ENCODE data around the gene RAB4A.

RAB4A gene

DNA sequence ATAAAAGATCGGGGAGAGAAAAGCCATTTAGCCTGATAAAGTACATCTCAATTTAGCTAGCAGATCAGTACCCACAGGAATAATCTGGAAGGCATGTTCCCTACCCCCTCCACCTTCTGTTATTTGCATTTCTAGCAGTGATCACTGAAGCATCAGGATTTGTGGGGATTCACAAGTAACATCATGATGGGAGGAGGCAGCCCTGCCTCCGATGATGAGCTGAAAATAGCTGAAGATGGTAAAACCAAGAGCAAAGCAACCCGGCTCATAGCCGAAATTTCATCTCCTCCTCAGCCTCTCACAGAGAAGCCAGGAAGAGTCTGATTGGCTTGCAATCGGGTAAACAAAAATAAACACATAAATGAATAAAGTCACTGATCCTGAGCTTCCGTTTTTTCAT is 69.6 kb downstream of the RAB4A start:
- no peak for DNase-seq

GRCh38 chr1:229341774-229342655 is 71.1 kb downstream of the RAB4A start:
- DNase-seq, result peak in 1 of 2 experiments; percentile 40

DNA sequence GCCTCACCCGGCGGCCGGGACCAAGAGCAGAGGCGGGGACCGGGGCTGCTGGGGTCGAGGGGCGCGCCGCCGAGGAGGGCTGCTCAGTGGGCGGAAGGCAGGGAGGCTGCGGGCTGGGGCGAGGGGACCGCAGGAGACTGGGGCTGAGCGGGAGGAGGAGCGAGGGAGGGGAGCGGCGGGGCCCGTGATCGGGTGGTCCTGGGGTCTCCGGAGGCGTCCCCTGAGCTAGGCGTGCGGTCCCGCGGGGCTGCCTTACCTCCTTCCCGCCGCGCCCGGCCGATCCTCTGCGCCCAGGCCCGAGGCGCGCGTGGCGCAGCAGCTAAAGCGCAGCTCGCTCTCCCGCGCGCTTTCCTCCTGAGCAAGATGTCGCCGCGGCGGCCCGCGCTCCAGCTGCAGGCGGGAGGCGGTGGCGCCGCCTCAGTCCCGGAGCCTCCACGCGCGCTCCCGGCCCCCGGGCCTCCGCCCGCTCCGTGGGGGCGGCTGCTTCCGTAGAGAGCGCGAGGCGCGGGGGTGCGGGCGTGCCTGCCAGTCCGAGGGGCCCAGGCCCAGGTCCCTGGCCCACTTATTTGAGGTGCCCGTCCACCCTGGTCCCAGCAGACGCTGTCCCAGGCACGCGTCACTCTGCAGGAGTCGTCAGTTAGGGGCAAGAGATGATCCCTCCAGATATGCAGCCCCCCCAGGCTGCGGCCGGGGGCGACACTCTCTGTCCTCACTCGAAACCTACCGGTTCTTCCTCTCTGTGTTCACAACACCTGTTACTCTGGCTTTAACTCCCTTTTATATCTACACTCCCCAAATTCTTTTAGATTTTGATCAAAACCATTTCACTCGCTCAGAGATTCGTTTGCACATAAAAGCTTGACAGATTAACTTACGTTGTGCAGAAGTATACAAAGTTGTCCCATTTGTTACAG is 72.0 kb downstream of the RAB4A start, which contains the start of gene CCSAP:
Gene CCSAP (minus strand): TSS at position 392 of the 914 bp plus-strand sequence. CDS start 582 bp downstream, outside the sequence.
- no peak for DNase-seq

DNA sequence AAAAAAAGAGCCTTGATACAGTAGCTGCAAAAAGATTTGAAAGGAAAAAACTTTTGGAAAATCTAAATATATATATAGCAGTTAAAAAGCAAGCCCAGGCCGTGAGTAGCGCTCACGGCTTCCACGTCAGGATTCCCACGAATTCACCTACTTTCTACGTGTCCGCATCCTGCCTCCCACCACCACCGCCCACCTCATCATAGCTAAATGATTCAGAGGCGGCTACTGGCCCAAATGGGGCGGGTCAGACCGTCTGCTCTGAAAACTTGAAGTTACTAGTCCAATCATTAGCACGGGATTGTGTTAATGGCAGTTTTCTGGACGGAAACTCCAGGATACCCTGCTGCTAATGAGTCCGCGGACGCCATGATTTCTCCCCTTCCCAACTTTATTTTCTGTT is 73.2 kb downstream of the RAB4A start:
- DNase-seq, result no peak

- peak in 1 of 2 experiments; percentile 2 for DNase-seq
Observed at GRCh38 chr1:229344937-229345684, 74.2 kb downstream of the RAB4A start.

- DNase-seq, result no peak
Observed at GRCh38 chr1:229347528-229347927, 76.6 kb downstream of the RAB4A start.

DNA sequence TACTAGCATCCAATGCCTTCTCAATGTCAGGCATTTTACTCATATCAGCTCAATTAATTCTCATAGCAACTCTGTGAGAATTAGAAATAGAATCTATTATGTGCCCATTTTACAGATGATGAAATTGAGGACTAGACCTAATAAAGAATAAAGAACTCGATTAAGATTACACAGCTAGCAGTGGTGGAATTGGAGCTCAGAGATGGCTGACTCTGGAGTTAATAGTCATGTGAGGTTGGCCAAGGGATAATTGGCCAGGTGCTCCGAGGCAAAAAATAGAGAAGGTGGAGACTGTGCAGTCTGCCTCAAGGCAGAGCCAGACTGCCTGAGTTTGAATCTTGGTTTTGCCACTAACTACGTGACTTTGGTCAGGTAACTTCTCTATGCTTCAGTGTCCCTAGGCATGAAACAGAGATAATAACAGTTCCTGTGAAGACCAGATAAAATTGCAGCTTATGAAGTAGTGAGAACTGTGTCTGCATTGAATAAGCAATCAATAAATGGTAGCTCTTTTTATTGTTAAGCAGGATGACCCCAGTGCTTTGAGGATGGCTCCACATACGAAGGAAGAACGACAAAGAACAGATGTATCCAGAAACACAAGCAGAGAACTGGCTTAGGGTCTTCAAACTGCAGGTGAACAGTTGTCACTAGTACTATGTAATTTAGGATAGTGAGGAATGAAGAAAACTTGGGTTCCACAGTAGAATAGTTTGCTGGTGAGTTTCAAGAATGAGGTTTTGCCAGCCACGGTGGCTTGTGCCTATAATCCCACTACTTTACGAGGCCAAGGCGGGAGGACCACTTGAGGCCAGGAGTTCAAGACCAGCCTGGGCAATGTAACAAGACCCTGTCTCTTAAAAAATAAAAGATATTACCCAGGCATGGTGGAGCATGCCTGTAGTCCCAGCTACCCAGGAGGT is 78.8 kb downstream of the RAB4A start:
- no peak for DNase-seq

DNA sequence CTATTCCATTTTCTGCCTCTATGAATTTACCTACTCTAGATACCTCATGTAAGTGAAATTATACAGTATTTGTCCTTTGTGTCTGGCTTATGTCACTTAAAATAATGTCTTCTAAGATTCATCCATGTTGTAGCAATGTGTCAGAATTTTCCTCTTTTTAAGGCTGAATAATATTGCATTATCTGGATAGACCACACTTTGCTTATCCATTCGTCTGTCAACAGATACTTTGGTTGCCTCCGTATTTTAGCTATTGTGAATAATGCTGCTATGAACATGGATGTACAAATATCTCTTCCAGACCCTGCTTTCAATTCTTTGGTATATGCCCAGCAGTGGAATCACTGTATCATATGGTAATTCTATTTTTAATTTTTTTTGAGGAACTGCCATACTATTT is 82.1 kb downstream of the RAB4A start:
- no peak for DNase-seq

DNA sequence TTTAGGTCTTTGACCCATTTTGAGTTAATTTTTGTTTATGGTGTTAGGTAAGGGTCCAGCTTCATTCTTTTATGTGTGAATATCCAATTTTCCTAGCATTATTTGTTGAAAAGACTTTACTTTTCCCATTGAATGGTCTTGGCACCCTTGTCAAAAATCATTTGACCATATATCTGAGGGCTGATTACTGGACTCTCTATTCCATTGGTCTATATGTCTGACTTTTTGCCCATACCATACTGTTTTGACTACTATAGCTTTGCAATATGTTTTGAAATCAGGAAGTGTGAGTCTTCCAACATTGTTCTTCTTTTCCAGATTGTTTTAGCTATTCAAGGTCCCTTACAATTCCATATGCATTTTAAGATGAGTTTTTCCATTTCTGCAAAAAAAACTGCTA is 83.3 kb downstream of the RAB4A start:
- no peak for DNase-seq

Measured in SW 1271 (cell line).